Effector memory CD8-positive, alpha-beta T cell (primary cell): ENCODE results near the gene RNPS1.

Experiments
- ATAC-seq: fragments of 150-1000 bp; cut with Tn5 transposase; replicated peaks from 2 replicates; pipeline ENCODE4 v1.10.0; 2021; ENCODE audit warnings: mild to moderate bottlenecking, moderate library complexity
- DNase-seq, 3 experiments: peaks; one replicate each; pipeline ENCODE4 v3.0.0; 2021
- H3K27ac Mint-ChIP-seq, 2 donors: one replicate each; pipeline ENCODE4 v1.8.0; 2022; ENCODE audit warnings: mild to moderate bottlenecking in 2 of 2, mixed read lengths in 2 of 2, moderate library complexity in 2 of 2
- H3K27me3 Mint-ChIP-seq, 2 donors: one replicate each; pipeline ENCODE4 v1.8.0; 2022; ENCODE audit warnings: mixed read lengths in 2 of 2
- H3K36me3 Mint-ChIP-seq: one replicate; pipeline ENCODE4 v1.8.0; 2022; ENCODE audit warnings: mild to moderate bottlenecking, moderate library complexity, mixed read lengths; ENCODE audit not compliant: insufficient read depth
- H3K4me1 Mint-ChIP-seq, 2 donors: one replicate each; pipeline ENCODE4 v1.8.0; 2022; ENCODE audit warnings: low read depth in 2 of 2, mixed read lengths in 2 of 2
- H3K4me3 Mint-ChIP-seq, 2 donors: one replicate each; pipeline ENCODE4 v1.8.0; 2022; ENCODE audit warnings: mild to moderate bottlenecking in 2 of 2, mixed read lengths in 2 of 2, moderate library complexity in 2 of 2
- H3K9me3 Mint-ChIP-seq, 2 donors: one replicate each; pipeline ENCODE4 v1.8.0; 2022; ENCODE audit warnings: mixed read lengths in 2 of 2

The RNPS1 gene

GRCh38 chr16:2287916-2288547 is 20.1 kb upstream of the RNPS1 start:
- DNase-seq = no peak
- no peaks in the 10 kb centered on the region for H3K27me3 Mint-ChIP-seq
- H3K27ac Mint-ChIP-seq = no peak overlapping the region
- H3K4me3 Mint-ChIP-seq = no peak overlapping the region
- H3K36me3 Mint-ChIP-seq = peaks cover 18% of the 10 kb centered on the region
- ATAC-seq = no peak
- H3K4me1 Mint-ChIP-seq = no peaks in the 10 kb centered on the region
- H3K9me3 Mint-ChIP-seq = no peaks in the 10 kb centered on the region

- H3K36me3 Mint-ChIP-seq = peaks cover 10% of the 10 kb centered on the region
- no peaks in the 10 kb centered on the region for H3K9me3 Mint-ChIP-seq
- DNase-seq = no peak
- ATAC-seq = no peak
- no peak overlapping the region for H3K27ac Mint-ChIP-seq
- no peaks in the 10 kb centered on the region for H3K27me3 Mint-ChIP-seq
- H3K4me3 Mint-ChIP-seq = no peak overlapping the region
- H3K4me1 Mint-ChIP-seq = no peaks in the 10 kb centered on the region
Measured at GRCh38 chr16:2286550-2286949, 18.6 kb upstream of the RNPS1 start.

- Mint-ChIP-seq H3K27me3 (no peaks in the 10 kb centered on the region), H3K4me1 (no peaks in the 10 kb centered on the region), H3K27ac (no peak overlapping the region), H3K9me3 (no peaks in the 10 kb centered on the region), H3K4me3 (no peak overlapping the region), H3K36me3 (peaks cover 8% of the 10 kb centered on the region)
- DNase-seq (no peak), ATAC-seq (no peak)
Measured at GRCh38 chr16:2285731-2286191, 17.8 kb upstream of the RNPS1 start.

- Mint-ChIP-seq H3K36me3 (peaks cover 7% of the 10 kb centered on the region), H3K9me3 (no peaks in the 10 kb centered on the region), H3K27ac (no peak overlapping the region), H3K4me1 (no peaks in the 10 kb centered on the region), H3K27me3 (no peaks in the 10 kb centered on the region), H3K4me3 (no peak overlapping the region)
- no peak for DNase-seq
- no peak for ATAC-seq
Measured at GRCh38 chr16:2284797-2285576, 17.1 kb upstream of the RNPS1 start.

- H3K36me3 Mint-ChIP-seq = peaks cover 7% of the 10 kb centered on the region
- H3K27me3 Mint-ChIP-seq = no peaks in the 10 kb centered on the region
- no peaks in the 10 kb centered on the region for H3K9me3 Mint-ChIP-seq
- no peak for DNase-seq
- no peaks in the 10 kb centered on the region for H3K4me1 Mint-ChIP-seq
- H3K27ac Mint-ChIP-seq = no peak overlapping the region
- no peak overlapping the region for H3K4me3 Mint-ChIP-seq
- no peak for ATAC-seq
Measured at GRCh38 chr16:2284001-2284770, 16.3 kb upstream of the RNPS1 start.

- H3K4me1 Mint-ChIP-seq = no peaks in the 10 kb centered on the region
- DNase-seq (no peak), ATAC-seq (no peak)
- H3K4me3 Mint-ChIP-seq = no peak overlapping the region
- H3K27ac Mint-ChIP-seq = no peak overlapping the region
- peaks cover 7% of the 10 kb centered on the region for H3K36me3 Mint-ChIP-seq
- H3K27me3 Mint-ChIP-seq = no peaks in the 10 kb centered on the region
- no peaks in the 10 kb centered on the region for H3K9me3 Mint-ChIP-seq
Measured at GRCh38 chr16:2282866-2283555, 15.1 kb upstream of the RNPS1 start.

GRCh38 chr16:2282262-2282661 is 14.3 kb upstream of the RNPS1 start:
- no peaks in the 10 kb centered on the region for H3K4me1 Mint-ChIP-seq
- H3K27ac Mint-ChIP-seq = no peak overlapping the region
- H3K9me3 Mint-ChIP-seq = no peaks in the 10 kb centered on the region
- no peak for DNase-seq
- no peak overlapping the region for H3K4me3 Mint-ChIP-seq
- peaks cover 7% of the 10 kb centered on the region for H3K36me3 Mint-ChIP-seq
- no peak for ATAC-seq
- H3K27me3 Mint-ChIP-seq = no peaks in the 10 kb centered on the region

- DNase-seq = no peak
Measured at GRCh38 chr16:2280981-2281542, 13.1 kb upstream of the RNPS1 start.

GRCh38 chr16:2280461-2280860 is 12.5 kb upstream of the RNPS1 start:
- Mint-ChIP-seq H3K36me3 (peaks cover 9% of the 10 kb centered on the region), H3K27me3 (no peaks in the 10 kb centered on the region), H3K4me1 (no peaks in the 10 kb centered on the region), H3K4me3 (no peak overlapping the region), H3K27ac (peak overlapping the region in 1 of 2 donors; percentile 38), H3K9me3 (no peaks in the 10 kb centered on the region)
- ATAC-seq (no peak), DNase-seq (no peak)

More at GRCh38 chr16:2280981-2281542, 13.1 kb upstream of the RNPS1 start:
- Mint-ChIP-seq H3K27me3 (no peaks in the 10 kb centered on the region), H3K4me3 (no peak overlapping the region), H3K27ac (peak overlapping the region in 1 of 2 donors; percentile 38), H3K4me1 (no peaks in the 10 kb centered on the region), H3K9me3 (no peaks in the 10 kb centered on the region), H3K36me3 (peaks cover 7% of the 10 kb centered on the region)
- no peak for ATAC-seq

- no peak for ATAC-seq
- Mint-ChIP-seq H3K4me1 (no peaks in the 10 kb centered on the region), H3K27ac (no peak overlapping the region), H3K36me3 (peaks cover 9% of the 10 kb centered on the region), H3K4me3 (no peak overlapping the region), H3K9me3 (no peaks in the 10 kb centered on the region), H3K27me3 (no peaks in the 10 kb centered on the region)
- DNase-seq = no peak
Measured at GRCh38 chr16:2278956-2279800, 11.3 kb upstream of the RNPS1 start.

- peaks cover 0 to 2% of the 10 kb centered on the region in 2 donors for H3K4me1 Mint-ChIP-seq
- ATAC-seq (no peak), DNase-seq (no peak)
- no peaks in the 10 kb centered on the region for H3K27me3 Mint-ChIP-seq
- no peak overlapping the region for H3K27ac Mint-ChIP-seq
- H3K36me3 Mint-ChIP-seq = peaks cover 6% of the 10 kb centered on the region
- H3K9me3 Mint-ChIP-seq = no peaks in the 10 kb centered on the region
- no peak overlapping the region for H3K4me3 Mint-ChIP-seq
Measured at GRCh38 chr16:2278272-2278608, 10.3 kb upstream of the RNPS1 start.

- Mint-ChIP-seq H3K4me3 (no peak overlapping the region), H3K27me3 (no peaks in the 10 kb centered on the region), H3K36me3 (peaks cover 6% of the 10 kb centered on the region), H3K9me3 (no peaks in the 10 kb centered on the region), H3K4me1 (peaks cover 0 to 2% of the 10 kb centered on the region in 2 donors), H3K27ac (no peak overlapping the region)
- no peak for ATAC-seq
- DNase-seq = no peak
Measured at GRCh38 chr16:2277466-2278271, 9.7 kb upstream of the RNPS1 start.
